ENCODE measurements around the gene GPD2. TPM values are rescaled to one million over a fixed set of nuclear protein-coding genes. Genes with fewer than 3 reads are reported as not detected.
A peak's percentile ranks its signal among the peaks of the same experiment; 100 is the strongest.

Gene GPD2
- total RNA-seq, 4 donors from 2014 or later, result 67.3 to 160 (median 89.7) TPM

GRCh38 chr2:156445296-156446220 lies 9.4 kb downstream of the GPD2 start:
- H3K27ac ChIP-seq, result peak overlapping the region; percentile 13 to 44 (median 34)
- 50 to 69% methylated on average over 6 of the region's 6 CpGs for WGBS, 2 donors
- DNase-seq, result no peak
- H3K27me3 ChIP-seq, result no peaks in the 10 kb centered on the region
- peaks cover 0 to 8% (median 0%) of the 10 kb centered on the region in 3 donors for H3K36me3 ChIP-seq
- intact Hi-C loops (cut with DNase I), result no loop called here
- peaks cover 0 to 16% (median 8%) of the 10 kb centered on the region in 3 donors for H3K4me1 ChIP-seq
- TF ChIP-seq POLR2A (IDR thresholded peaks at IDR 0.05), result no peak
- TF ChIP-seq CTCF (IDR thresholded peaks at IDR 0.05), result no peak
- H3K4me3 ChIP-seq, result no peak overlapping the region
- no peaks in the 10 kb centered on the region for H3K9me3 ChIP-seq

- WGBS, 2 donors, result 93 to 100% methylated on average over 1 of the region's 1 CpG
- Histone ChIP-seq H3K27ac (no peak overlapping the region), H3K4me3 (no peak overlapping the region), H3K27me3 (no peaks in the 10 kb centered on the region), H3K4me1 (peaks cover 0 to 21% (median 8%) of the 10 kb centered on the region in 3 donors), H3K9me3 (no peaks in the 10 kb centered on the region), H3K36me3 (no peaks in the 10 kb centered on the region)
- no peak for DNase-seq
- TF ChIP-seq POLR2A (IDR thresholded peaks at IDR 0.05) (no peak), CTCF (IDR thresholded peaks at IDR 0.05) (no peak)
- intact Hi-C loops (cut with DNase I), result no loop called here
Measured at GRCh38 chr2:156447761-156448160, 11.6 kb downstream of the GPD2 start.

GRCh38 chr2:156448766-156449165 lies 12.6 kb downstream of the GPD2 start:
- Histone ChIP-seq H3K27me3 (no peaks in the 10 kb centered on the region), H3K9me3 (no peaks in the 10 kb centered on the region), H3K27ac (no peak overlapping the region), H3K4me3 (no peak overlapping the region), H3K4me1 (peaks cover 0 to 28% (median 8%) of the 10 kb centered on the region in 3 donors), H3K36me3 (no peaks in the 10 kb centered on the region)
- WGBS, 2 donors, result 43 to 69% methylated on average over 1 of the region's 1 CpG
- TF ChIP-seq POLR2A (IDR thresholded peaks at IDR 0.05) (no peak), CTCF (IDR thresholded peaks at IDR 0.05) (no peak)
- DNase-seq, result no peak
- intact Hi-C loops (cut with DNase I), result no loop called here

- intact Hi-C loops (cut with DNase I), result no loop called here
- no peak for DNase-seq
- TF ChIP-seq POLR2A (IDR thresholded peaks at IDR 0.05) (no peak), CTCF (IDR thresholded peaks at IDR 0.05) (no peak)
- no peaks in the 10 kb centered on the region for H3K27me3 ChIP-seq
- no peaks in the 10 kb centered on the region for H3K36me3 ChIP-seq
- H3K4me3 ChIP-seq, result no peak overlapping the region
- H3K4me1 ChIP-seq, result peaks cover 4 to 48% (median 7%) of the 10 kb centered on the region in 3 donors
- H3K27ac ChIP-seq, result no peak overlapping the region
- H3K9me3 ChIP-seq, result no peaks in the 10 kb centered on the region
Measured at GRCh38 chr2:156452971-156453370, 16.8 kb downstream of the GPD2 start.

GRCh38 chr2:156455361-156455975 lies 19.3 kb downstream of the GPD2 start:
- TF ChIP-seq POLR2A (IDR thresholded peaks at IDR 0.05), result no peak
- no peak for TF ChIP-seq CTCF (IDR thresholded peaks at IDR 0.05)
- no peaks in the 10 kb centered on the region for H3K27me3 ChIP-seq
- H3K36me3 ChIP-seq, result no peaks in the 10 kb centered on the region
- no peak overlapping the region for H3K4me3 ChIP-seq
- peak overlapping the region in 2 of 4 donors; percentile 22 to 53 for H3K27ac ChIP-seq
- peaks cover 4 to 67% (median 7%) of the 10 kb centered on the region in 3 donors for H3K4me1 ChIP-seq
- no peaks in the 10 kb centered on the region for H3K9me3 ChIP-seq
- 65 to 73% methylated on average over 2 of the region's 2 CpGs for WGBS, 2 donors
- intact Hi-C loops (cut with DNase I), result no loop called here
- no peak for DNase-seq

Measured in esophagus squamous epithelium (tissue), 5 donors.